Stomach (tissue), 9 donors: ENCODE results near the gene THADA. TPM values are rescaled to one million over a fixed set of nuclear protein-coding genes. Genes with fewer than 3 reads are reported as not detected.

Experiments used
- DNase-seq, 2 donors: peaks; one replicate each; pipeline versions ENCODE4 v3.0.0 to v3.0.0-alpha.2; 2013 to 2019
- H3K27ac ChIP-seq, 5 donors: fragments of 200-600 bp in 4 of 5; sonication (generic) in 4 of 5; one replicate each; pipeline ENCODE4 v1.5.1; 2013 to 2019; ENCODE audit warnings: mild to moderate bottlenecking in 1 of 5, moderate library complexity in 1 of 5
- H3K27me3 ChIP-seq, 3 donors: fragments of 200-600 bp; sonication (generic); one replicate each; pipeline ENCODE4 v1.5.1; 2017 to 2019; ENCODE audit warnings: mixed run types in 1 of 3
- H3K36me3 ChIP-seq, 4 donors: fragments of 200-600 bp; sonication (generic); 1 replicate in 3 of 4; 2 replicates in 1 of 4; pipeline ENCODE4 v1.5.1; 2016 to 2019
- H3K4me1 ChIP-seq, 4 donors: fragments of 200-600 bp; sonication (generic); one replicate each; pipeline ENCODE4 v1.5.1; 2016 to 2019
- H3K4me3 ChIP-seq, 4 donors: fragments of 200-600 bp; sonication (generic) in 3 of 4; one replicate each; pipeline ENCODE4 v1.5.1; 2016 to 2019; ENCODE audit warnings: mild to moderate bottlenecking in 1 of 4
- H3K9me3 ChIP-seq, 4 donors: fragments of 200-600 bp; sonication (generic); one replicate each; pipeline ENCODE4 v1.5.1; 2016 to 2019
- CTCF ChIP-seq, 7 experiments: fragments of 450-650 bp in 4 of 7; fragments of 200-600 bp in 3 of 7; sonication (generic) in 3 of 7; IDR thresholded peaks; one replicate each; pipeline ENCODE4 v1.5.1; 2016 to 2019; ENCODE audit warnings: antibody characterized with exemption in 7 of 7, control low read depth in 2 of 7, mild to moderate bottlenecking in 1 of 7
- EP300 ChIP-seq: sonication (generic); formaldehyde crosslinking; IDR thresholded peaks from one replicate; pipeline ENCODE4 v1.6.1; 2017; ENCODE audit warnings: antibody characterized with exemption
- POLR2A ChIP-seq, 4 donors: fragments of 450-650 bp; IDR thresholded peaks; one replicate each; pipeline ENCODE4 v1.6.1; 2016; ENCODE audit warnings: antibody characterized with exemption in 4 of 4, control low read depth in 2 of 4, mild to moderate bottlenecking in 1 of 4, moderate library complexity in 1 of 4
- POLR2AphosphoS5 ChIP-seq, 3 donors: sonication (generic); formaldehyde crosslinking; IDR thresholded peaks; one replicate each; pipeline ENCODE4 v1.6.1; 2016; ENCODE audit warnings: antibody characterized with exemption in 3 of 3
- WGBS, 5 donors: extraction: QIAGEN DNeasy Blood & Tissue Kit in 3 of 5; methylation state at CpG; one replicate each; pipeline versions ENCODE4 v1.1.5 to v1.1.7; 2013 to 2018; 5-methylcytosine and 5-hydroxymethylcytosine counted together
- intact Hi-C: fragments of 100-400 bp; cut with DNase I; formaldehyde crosslinking; loops from one replicate; pipeline ENCODE4 v1.15.1; 2023; ENCODE audit warnings: low total_unique reads
- polyA plus RNA-seq, 3 donors: library from polyadenylated mRNA; stranded (reverse); fragments of 200-250 nt; gene quantifications; one replicate each; pipeline ENCODE4 v1.2.3, GENCODE V29; 2013
- total RNA-seq, 5 donors: library from RNA; depleted of rRNA; stranded (reverse); fragments of >200 nt; gene quantifications; one replicate each; pipeline versions ENCODE4 v1.1.0 to v1.2.3, GENCODE V29; 2014 to 2016
- donor health status: healthy with polysubstance abuse.
- donor health status: Bipolar disorder and iron deficiency.
- donor health status: healthy.

Gene THADA
- total and polyA plus RNA-seq, 8 donors = 8.0 to 109 (median 31.9) TPM

GRCh38 chr2:43186321-43186678 is 409.5 kb downstream of the THADA start:
- H3K4me3 ChIP-seq = no peak overlapping the region
- TF ChIP-seq POLR2AphosphoS5 (IDR thresholded peaks at IDR 0.05) = no peak
- TF ChIP-seq CTCF (IDR thresholded peaks at IDR 0.05) = no peak
- no peak for TF ChIP-seq POLR2A (IDR thresholded peaks at IDR 0.05)
- TF ChIP-seq EP300 = no peak
- H3K4me1 ChIP-seq = peaks cover 1 to 22% (median 7%) of the 10 kb centered on the region in 4 donors
- H3K27me3 ChIP-seq = no peaks in the 10 kb centered on the region
- H3K9me3 ChIP-seq = no peaks in the 10 kb centered on the region
- intact Hi-C loops = no loop called here
- 95 to 99% (median 95%) methylated on average over 6 of the region's 6 CpGs for WGBS, 5 donors
- DNase-seq = no peak
- no peaks in the 10 kb centered on the region for H3K36me3 ChIP-seq
- H3K27ac ChIP-seq = peak overlapping the region in 1 of 5 donors; percentile 47

- 76 to 89% (median 78%) methylated on average over 4 of the region's 4 CpGs for WGBS, 5 donors
- no peaks in the 10 kb centered on the region for H3K36me3 ChIP-seq
Observed at GRCh38 chr2:43185146-43185545, 410.7 kb downstream of the THADA start.

GRCh38 chr2:43184339-43184895 is 411.4 kb downstream of the THADA start:
- TF ChIP-seq POLR2A (IDR thresholded peaks at IDR 0.05) = no peak
- no peak for TF ChIP-seq CTCF (IDR thresholded peaks at IDR 0.05)
- no peak for TF ChIP-seq POLR2AphosphoS5 (IDR thresholded peaks at IDR 0.05)
- no peak for TF ChIP-seq EP300
- no peaks in the 10 kb centered on the region for H3K27me3 ChIP-seq
- intact Hi-C loops = no loop called here
- no peaks in the 10 kb centered on the region for H3K9me3 ChIP-seq
- peaks cover 5 to 27% (median 8%) of the 10 kb centered on the region in 4 donors for H3K4me1 ChIP-seq
- no peak overlapping the region for H3K27ac ChIP-seq
- 75 to 88% (median 78%) methylated on average over 12 of the region's 12 CpGs for WGBS, 5 donors
- DNase-seq = peak in 1 of 2 donors; percentile 63
- no peak overlapping the region for H3K4me3 ChIP-seq
- no peaks in the 10 kb centered on the region for H3K36me3 ChIP-seq

More at GRCh38 chr2:43185146-43185545, 410.7 kb downstream of the THADA start:
- Histone ChIP-seq H3K27me3 (no peaks in the 10 kb centered on the region), H3K4me3 (no peak overlapping the region), H3K9me3 (no peaks in the 10 kb centered on the region), H3K4me1 (peaks cover under 1 to 20% (median 3%) of the 10 kb centered on the region in 4 donors), H3K27ac (no peak overlapping the region)
- DNase-seq = no peak
- TF ChIP-seq EP300 = no peak
- no peak for TF ChIP-seq CTCF (IDR thresholded peaks at IDR 0.05)
- TF ChIP-seq POLR2AphosphoS5 (IDR thresholded peaks at IDR 0.05) = no peak
- TF ChIP-seq POLR2A (IDR thresholded peaks at IDR 0.05) = no peak
- intact Hi-C loops = no loop called here

- intact Hi-C loops = no loop called here
- no peak for TF ChIP-seq POLR2A (IDR thresholded peaks at IDR 0.05)
- no peak for TF ChIP-seq EP300
- TF ChIP-seq CTCF (IDR thresholded peaks at IDR 0.05) = no peak
- no peak for TF ChIP-seq POLR2AphosphoS5 (IDR thresholded peaks at IDR 0.05)
Observed at GRCh38 chr2:43183743-43184142, 412.1 kb downstream of the THADA start.

More at GRCh38 chr2:43183743-43184142, 412.1 kb downstream of the THADA start:
- 70 to 89% (median 73%) methylated on average over 4 to 5 of the region's 5 CpGs for WGBS, 5 donors
- H3K36me3 ChIP-seq = no peaks in the 10 kb centered on the region
- H3K9me3 ChIP-seq = no peaks in the 10 kb centered on the region
- H3K27me3 ChIP-seq = no peaks in the 10 kb centered on the region
- no peak overlapping the region for H3K27ac ChIP-seq
- H3K4me1 ChIP-seq = peaks cover 12 to 34% (median 13%) of the 10 kb centered on the region in 4 donors
- no peak overlapping the region for H3K4me3 ChIP-seq
- no peak for DNase-seq
